KMS-11 (cell line): ENCODE data around the gene FRG2.

Experiments
- H2AFZ ChIP-seq: fragments of 200-600 bp; sonication (generic); 2 replicates; pipeline ENCODE4 v1.6.1; 2016; ENCODE audit warnings: antibody characterized with exemption, mixed run types, low read depth
- H3K27ac ChIP-seq: fragments of 200-600 bp; sonication (generic); 2 replicates; pipeline ENCODE4 v1.6.1; 2016; ENCODE audit warnings: mild to moderate bottlenecking, mixed run types
- H3K27me3 ChIP-seq: fragments of 200-600 bp; sonication (generic); 2 replicates; pipeline ENCODE4 v1.6.1; 2017; ENCODE audit warnings: mild to moderate bottlenecking, low read depth, mixed run types, moderate library complexity; ENCODE audit not compliant: insufficient read depth
- H3K36me3 ChIP-seq: fragments of 200-600 bp; sonication (generic); 2 replicates; pipeline ENCODE4 v1.6.1; 2017; ENCODE audit warnings: mild to moderate bottlenecking, mixed run types; ENCODE audit not compliant: insufficient read depth
- H3K4me1 ChIP-seq: fragments of 200-600 bp; sonication (generic); 2 replicates; pipeline ENCODE4 v1.6.1; 2016; ENCODE audit warnings: mild to moderate bottlenecking, low read depth, mixed run types; ENCODE audit not compliant: poor library complexity, severe bottlenecking
- H3K4me2 ChIP-seq: fragments of 200-600 bp; sonication (generic); 2 replicates; pipeline ENCODE4 v1.7.0; 2016; ENCODE audit warnings: mild to moderate bottlenecking, mixed run types
- H3K4me3 ChIP-seq: fragments of 200-600 bp; sonication (generic); IDR thresholded peaks from 2 replicates; pipeline ENCODE4 v1.6.1; 2017; ENCODE audit warnings: low read depth, low read length, mixed read lengths; ENCODE audit not compliant: insufficient read depth
- H3K79me2 ChIP-seq: fragments of 200-600 bp; sonication (generic); 2 replicates; pipeline ENCODE4 v1.6.1; 2016; ENCODE audit warnings: low read depth, mixed run types; ENCODE audit not compliant: insufficient read depth
- H3K9ac ChIP-seq: fragments of 200-600 bp; sonication (generic); 2 replicates; pipeline ENCODE4 v1.6.1; 2016; ENCODE audit warnings: mild to moderate bottlenecking, mixed run types
- H4K20me1 ChIP-seq: fragments of 200-600 bp; sonication (generic); 2 replicates; pipeline ENCODE4 v1.6.1; 2016; ENCODE audit warnings: mild to moderate bottlenecking, mixed run types; ENCODE audit not compliant: insufficient read depth
- TF ChIP-seq, protein P1 (sequence below): fragments of 200-600 bp; sonication (generic); conservative IDR thresholded peaks from 2 replicates; pipeline ENCODE4 v1.6.1; 2017; ENCODE audit warnings: low read depth, mild to moderate bottlenecking, antibody characterized with exemption, low read length, moderate library complexity, mixed read lengths

The FRG2 gene

DNA sequence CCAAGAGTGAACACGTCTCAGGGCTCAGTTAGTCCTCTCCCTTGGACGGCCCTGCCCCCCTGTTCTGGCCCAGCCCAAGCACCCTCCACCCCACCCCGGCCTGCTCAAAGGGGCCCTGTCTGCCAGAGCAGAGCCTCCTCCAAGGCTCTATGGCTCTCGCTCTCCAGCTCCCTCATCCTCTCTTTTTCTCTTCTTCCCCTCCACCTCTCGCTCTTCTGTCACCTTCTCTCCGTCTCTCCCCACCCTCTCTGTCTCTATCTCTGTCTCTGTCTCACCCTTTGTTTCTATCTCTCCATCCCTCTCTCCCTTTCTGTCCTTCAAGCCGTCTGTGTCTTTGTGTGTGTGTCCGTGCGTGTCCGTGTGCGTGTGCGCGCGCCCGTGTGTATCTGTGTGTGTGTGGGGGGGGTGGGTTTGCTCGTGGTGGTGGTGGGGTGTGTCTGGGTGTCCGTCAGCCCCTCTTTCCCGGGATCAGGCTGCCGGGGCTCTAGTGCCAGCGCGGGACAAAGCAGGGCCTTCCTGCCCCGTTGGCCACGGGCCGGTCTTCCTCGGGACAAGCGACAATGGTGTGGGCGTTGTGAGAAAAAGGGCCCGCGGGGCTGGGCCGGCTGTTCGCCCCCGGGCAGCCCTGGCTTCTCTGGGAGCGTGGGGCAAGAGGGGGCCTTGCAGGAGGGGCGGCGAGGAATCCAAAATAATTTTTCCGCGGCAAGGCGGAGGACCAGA, 8.7 kb downstream of the FRG2 start:
- no peak overlapping the region for H3K9ac ChIP-seq
- H2AFZ ChIP-seq = no peak overlapping the region
- H3K27me3 ChIP-seq = no peaks in the 10 kb centered on the region
- H3K27ac ChIP-seq = no peak overlapping the region
- H4K20me1 ChIP-seq = no peaks in the 10 kb centered on the region
- no peaks in the 10 kb centered on the region for H3K79me2 ChIP-seq
- no peak overlapping the region for H3K4me2 ChIP-seq
- peaks cover 8% of the 10 kb centered on the region for H3K4me1 ChIP-seq
- H3K36me3 ChIP-seq = no peaks in the 10 kb centered on the region
- H3K4me3 ChIP-seq = no peak overlapping the region
- TF ChIP-seq, protein P1, sequence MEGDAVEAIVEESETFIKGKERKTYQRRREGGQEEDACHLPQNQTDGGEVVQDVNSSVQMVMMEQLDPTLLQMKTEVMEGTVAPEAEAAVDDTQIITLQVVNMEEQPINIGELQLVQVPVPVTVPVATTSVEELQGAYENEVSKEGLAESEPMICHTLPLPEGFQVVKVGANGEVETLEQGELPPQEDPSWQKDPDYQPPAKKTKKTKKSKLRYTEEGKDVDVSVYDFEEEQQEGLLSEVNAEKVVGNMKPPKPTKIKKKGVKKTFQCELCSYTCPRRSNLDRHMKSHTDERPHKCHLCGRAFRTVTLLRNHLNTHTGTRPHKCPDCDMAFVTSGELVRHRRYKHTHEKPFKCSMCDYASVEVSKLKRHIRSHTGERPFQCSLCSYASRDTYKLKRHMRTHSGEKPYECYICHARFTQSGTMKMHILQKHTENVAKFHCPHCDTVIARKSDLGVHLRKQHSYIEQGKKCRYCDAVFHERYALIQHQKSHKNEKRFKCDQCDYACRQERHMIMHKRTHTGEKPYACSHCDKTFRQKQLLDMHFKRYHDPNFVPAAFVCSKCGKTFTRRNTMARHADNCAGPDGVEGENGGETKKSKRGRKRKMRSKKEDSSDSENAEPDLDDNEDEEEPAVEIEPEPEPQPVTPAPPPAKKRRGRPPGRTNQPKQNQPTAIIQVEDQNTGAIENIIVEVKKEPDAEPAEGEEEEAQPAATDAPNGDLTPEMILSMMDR = no peak

DNA sequence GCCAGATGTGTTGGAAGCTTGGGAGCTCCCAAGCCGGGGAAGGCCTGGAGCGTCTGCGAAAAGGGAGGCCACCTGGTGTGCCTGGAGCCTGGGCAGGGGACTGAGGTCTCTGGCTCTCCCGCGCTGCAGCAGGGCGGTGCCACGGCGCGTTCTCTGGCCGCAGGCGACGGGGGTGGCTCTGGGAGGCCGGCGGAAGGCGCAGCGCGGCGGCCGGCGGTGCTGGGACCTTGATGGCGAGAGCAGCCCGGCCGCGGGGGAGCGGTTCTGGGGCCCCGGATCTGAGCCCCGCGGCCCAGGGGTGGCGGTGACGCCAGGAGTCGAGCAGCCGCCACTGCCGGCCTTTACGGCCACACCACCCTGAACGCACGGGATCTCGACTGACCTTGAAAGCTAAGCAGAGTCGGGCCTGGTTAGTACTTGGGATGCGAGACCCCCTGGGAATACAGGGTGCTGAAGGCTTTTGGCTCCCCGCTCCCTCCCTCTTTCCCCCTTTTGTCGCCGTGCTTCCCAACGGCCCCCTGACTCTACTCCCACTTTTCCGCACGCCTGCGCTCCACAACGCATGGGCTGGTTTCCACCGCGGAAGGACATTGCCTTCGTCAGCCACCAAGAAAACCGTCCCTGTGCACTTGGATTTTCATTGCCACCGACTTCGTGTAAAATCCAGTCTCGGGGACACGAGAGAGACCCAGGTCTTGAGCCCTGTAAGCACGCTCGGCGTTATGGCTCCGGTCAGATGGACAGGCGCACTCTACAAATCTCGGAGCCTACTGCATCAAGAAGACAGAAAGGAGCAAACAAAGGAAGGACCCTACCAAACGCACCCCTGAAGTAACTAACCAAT, 9.5 kb downstream of the FRG2 start:
- no peaks in the 10 kb centered on the region for H3K79me2 ChIP-seq
- H3K4me3 ChIP-seq = no peak overlapping the region
- H3K27ac ChIP-seq = no peak overlapping the region
- H3K27me3 ChIP-seq = no peaks in the 10 kb centered on the region
- no peak overlapping the region for H3K4me2 ChIP-seq
- H3K36me3 ChIP-seq = no peaks in the 10 kb centered on the region
- no peak overlapping the region for H2AFZ ChIP-seq
- TF ChIP-seq, protein P1 = no peak
- no peaks in the 10 kb centered on the region for H4K20me1 ChIP-seq
- no peak overlapping the region for H3K9ac ChIP-seq
- peaks cover 8% of the 10 kb centered on the region for H3K4me1 ChIP-seq

DNA sequence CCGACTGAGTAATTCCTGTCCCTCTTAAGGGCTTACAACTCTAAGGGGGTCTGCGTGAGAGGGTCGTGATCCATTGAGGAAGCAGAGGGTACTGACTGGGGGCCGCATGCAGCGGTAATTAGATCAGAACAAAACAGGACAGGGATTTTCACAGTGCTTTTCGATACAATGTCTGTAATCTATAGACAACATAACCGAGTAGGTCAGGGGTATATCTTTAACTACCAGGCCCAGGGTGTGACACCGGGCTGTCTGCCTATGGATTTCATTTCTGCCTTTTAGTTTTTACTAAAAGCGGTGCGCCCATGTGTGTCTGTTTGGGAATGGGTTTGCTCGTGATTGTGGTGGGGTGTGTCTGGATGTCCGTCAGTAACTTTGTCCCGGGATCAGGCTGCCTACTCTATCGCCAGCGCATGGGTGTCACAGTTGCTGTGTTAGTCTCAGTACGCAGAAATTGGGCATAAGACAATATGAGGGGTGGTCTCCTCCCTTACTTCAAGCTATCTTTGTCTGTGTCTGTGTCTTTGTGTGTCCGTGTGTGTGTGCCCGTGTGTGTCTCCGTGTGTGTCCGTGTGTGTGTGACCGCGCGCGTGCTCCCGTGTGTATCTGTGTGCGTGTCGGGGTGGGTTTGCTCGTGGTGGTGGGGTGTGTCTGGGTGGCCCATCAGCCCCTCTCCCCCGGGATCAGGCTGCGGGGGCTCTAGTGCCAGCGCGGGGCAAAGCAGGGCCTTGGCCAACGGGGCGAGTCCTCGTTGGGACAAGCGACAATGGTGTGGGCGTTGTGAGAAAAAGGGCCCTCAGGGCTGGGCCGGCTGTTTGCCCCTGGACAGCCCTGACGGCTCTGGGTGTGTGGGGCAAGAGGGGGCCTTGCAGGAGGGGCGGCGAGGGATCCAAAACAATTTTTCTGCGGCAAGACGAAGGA, 10.4 kb downstream of the FRG2 start:
- TF ChIP-seq, protein P1 = no peak
- no peak overlapping the region for H3K4me3 ChIP-seq
- H3K79me2 ChIP-seq = no peaks in the 10 kb centered on the region
- H2AFZ ChIP-seq = no peak overlapping the region
- H3K36me3 ChIP-seq = no peaks in the 10 kb centered on the region
- no peak overlapping the region for H3K9ac ChIP-seq
- H3K4me1 ChIP-seq = peaks cover 8% of the 10 kb centered on the region
- H4K20me1 ChIP-seq = no peaks in the 10 kb centered on the region
- no peak overlapping the region for H3K27ac ChIP-seq
- no peak overlapping the region for H3K4me2 ChIP-seq
- no peaks in the 10 kb centered on the region for H3K27me3 ChIP-seq
